Measurements from ENCODE around the gene ANKMY1.

DNA sequence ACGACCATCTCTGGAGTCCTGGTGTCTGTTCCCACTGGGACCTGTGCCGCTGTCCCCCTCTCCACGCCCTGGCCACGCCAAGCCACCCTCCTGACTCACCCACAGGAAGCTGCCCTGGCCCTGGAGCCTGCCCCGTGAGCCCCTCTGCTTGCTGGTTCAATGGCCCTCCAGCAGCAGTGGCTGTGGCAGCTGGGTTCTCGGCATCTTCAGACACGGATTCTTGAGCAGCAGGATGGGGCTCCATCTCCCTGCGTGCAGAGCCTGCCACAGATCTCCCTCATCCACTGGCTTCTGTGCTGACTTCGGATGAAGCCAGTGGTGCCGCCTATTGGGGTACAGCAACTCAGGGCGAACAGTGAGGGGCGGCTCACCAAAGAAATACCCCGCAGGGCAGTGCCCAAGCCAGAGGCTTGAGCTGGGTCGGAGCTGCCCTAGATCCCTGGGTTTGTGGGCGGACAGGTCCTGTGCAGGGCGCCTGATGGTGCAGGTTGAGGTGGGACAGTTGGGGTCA is 42.7 kb upstream of the ANKMY1 start:
- TF ChIP-seq, protein P1, sequence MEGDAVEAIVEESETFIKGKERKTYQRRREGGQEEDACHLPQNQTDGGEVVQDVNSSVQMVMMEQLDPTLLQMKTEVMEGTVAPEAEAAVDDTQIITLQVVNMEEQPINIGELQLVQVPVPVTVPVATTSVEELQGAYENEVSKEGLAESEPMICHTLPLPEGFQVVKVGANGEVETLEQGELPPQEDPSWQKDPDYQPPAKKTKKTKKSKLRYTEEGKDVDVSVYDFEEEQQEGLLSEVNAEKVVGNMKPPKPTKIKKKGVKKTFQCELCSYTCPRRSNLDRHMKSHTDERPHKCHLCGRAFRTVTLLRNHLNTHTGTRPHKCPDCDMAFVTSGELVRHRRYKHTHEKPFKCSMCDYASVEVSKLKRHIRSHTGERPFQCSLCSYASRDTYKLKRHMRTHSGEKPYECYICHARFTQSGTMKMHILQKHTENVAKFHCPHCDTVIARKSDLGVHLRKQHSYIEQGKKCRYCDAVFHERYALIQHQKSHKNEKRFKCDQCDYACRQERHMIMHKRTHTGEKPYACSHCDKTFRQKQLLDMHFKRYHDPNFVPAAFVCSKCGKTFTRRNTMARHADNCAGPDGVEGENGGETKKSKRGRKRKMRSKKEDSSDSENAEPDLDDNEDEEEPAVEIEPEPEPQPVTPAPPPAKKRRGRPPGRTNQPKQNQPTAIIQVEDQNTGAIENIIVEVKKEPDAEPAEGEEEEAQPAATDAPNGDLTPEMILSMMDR (conservative IDR thresholded peaks at IDR 0.05; ENCODE audit: low read length), result no peak
- TF ChIP-seq EZH2phosphoT487 (IDR thresholded peaks at IDR 0.05; ENCODE audit: borderline replicate concordance), result no peak
